Jurkat, Clone E6-1 (cell line): Measurements from ENCODE around the gene TACO1.

ENCODE experiments used
- DNase-seq: peaks from one replicate; pipeline ENCODE4 v3.0.0-alpha.2; 2011; ENCODE audit warnings: low read depth, low spot score
- H3K4me3 ChIP-seq: 2 replicates; pipeline ENCODE4 v1.5.1; 2011; ENCODE audit warnings: mild to moderate bottlenecking, low read length, control low read depth, moderate library complexity

TACO1 gene

DNA sequence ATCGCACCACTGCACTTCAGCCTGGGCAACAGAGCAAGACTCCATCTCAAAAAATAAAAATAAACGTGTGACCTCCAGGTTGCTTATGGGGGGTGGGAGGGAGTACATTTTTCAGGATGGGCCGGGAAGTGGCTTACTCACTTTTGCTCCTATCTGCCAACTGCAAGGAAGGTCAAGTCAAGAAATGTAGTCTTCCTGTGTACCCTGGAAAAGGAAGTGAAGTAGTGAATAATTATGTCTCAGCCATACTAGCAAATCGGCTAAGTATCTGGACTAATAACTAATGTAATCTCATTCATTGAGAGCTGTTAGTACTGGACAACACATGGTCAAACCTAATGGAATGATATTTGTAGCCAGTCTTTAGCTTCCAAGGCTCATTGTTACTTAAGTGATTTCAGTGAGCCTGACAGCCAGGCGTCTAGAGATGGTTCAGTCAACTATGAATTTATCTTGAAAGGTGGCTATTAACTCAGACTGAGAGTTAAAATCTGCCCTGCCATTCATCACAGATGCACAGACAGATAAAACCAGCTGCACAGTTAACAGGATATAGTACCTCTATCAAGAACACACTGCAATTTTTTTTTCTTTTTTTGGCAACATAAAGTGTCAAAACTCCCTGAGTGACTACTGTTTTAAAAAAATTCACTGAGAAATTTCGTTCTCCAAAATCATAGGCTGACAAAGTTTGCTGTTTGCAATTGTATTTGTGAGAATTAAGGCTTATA, 3.7 kb upstream of the TACO1 start:
- H3K4me3 ChIP-seq = no peak overlapping the region
- peak; percentile 73 for DNase-seq

DNA sequence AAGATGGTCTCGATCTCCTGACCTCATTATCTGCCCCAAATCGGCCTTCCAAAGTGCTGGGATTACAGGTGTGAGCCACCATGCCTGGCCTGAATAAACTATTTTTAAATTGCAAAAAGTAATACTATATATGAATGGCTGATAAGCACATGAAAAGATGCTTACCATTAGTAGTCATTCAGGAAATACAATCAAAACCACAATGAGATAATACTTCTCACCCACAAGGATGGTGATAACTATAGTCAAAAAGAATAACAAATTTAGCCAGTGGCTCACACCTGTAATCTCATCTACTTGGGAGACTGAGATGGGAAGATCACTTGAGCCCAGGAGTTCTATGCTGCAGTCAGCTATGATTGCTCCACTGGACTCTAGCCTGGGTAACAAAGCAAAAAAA, 2.4 kb upstream of the TACO1 start:
- no peak overlapping the region for H3K4me3 ChIP-seq
- no peak for DNase-seq

DNA sequence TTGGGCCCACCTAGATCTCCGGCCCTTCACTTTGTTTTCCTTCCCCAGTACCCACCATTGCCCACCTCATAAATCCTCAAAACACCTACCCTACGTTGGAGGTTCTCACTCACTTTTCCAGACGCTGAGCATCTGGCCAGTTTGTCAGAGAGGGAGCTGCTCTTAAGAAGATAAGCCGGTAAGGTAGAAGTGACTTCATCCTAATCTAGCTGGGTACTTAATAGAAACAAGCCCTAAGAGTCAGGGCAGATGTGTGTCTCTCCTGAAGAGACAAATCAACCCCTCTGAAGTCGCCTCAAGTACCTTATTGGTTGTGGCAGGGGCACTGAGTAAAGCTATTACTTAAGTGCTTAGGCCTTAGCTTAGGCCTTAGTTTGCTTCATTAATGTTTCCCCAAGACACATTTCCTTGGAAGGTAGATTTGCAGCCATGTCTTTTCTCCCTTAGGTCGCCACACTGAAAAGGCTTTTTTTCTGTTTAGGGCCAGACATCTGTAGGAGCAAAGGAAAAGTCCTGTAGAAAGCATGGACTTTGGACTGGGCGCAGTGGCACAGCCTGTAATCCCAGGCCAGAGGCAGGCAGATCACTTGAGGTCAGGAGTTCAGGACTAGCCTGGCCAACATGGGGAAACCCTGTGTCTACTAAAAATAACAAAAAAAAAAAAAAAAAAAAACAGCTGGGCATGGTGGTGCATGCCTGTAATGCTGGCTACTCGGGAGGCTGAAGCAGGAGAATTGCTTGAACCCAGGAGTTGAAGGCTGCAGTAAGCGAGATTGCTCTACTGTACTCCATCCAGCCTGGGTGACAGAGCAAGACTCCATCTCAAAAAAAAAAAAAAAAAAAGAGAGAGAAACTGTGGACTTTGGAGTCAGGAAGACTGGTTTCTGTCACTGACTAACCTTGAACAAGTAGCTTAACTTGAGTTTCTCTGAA, 1.0 kb downstream of the TACO1 start:
- peak overlapping the region; percentile 92 for H3K4me3 ChIP-seq
- no peak for DNase-seq

DNA sequence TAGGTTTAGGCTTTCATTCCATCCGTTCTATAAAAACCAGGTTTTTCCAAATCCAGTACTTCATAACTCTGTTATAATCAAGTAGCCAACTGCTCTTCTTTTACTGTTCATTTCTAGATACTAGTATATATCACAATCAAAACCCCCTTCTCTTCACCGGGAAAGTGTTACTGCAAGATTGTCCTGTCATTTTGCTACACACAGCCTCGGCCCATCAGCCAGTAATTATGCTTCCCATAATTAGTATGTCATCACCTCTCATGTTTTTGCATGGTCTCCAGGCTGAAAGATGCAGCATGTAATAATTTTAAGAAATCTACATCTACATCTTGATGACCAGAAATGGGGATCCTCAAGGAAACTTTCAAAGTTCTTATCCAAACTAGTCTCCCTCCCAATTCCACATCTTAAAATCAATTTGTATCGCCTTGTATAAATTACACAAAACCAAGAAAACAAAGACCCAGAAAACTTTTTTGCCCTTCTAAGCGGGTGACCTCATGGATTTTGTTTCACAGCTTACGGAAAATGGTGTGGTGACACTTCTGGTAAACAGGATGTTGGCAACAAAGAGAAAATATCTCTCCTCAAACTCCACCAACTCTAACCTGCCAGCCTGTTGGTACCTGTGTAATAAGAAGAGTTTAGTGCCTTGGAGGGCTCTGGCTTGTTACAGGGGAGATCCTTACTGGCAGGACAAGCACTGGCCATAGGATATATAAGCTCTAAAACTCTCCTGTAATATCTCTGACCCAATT, 9.3 kb downstream of the TACO1 start:
- H3K4me3 ChIP-seq = no peak overlapping the region
- DNase-seq = no peak

DNA sequence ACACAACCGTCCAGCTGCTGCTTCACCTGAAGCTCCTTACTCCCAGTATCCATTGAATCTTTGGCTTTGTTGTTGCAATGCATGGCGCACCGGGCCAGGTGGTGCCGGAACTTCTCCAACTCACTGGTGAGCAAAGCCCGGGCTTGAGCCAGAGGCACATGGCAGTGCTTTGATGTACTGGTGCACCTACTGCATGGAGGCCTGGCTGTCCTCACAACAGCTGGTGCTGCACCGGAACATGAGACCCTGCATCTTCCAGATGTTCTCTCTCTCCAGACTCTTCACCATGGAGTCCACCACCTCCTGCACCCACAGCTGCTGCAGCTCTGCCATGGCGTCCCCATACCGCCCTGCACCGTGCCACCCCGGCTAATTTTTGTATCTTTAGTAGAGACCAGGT, 10.2 kb downstream of the TACO1 start:
- DNase-seq = no peak

DNA sequence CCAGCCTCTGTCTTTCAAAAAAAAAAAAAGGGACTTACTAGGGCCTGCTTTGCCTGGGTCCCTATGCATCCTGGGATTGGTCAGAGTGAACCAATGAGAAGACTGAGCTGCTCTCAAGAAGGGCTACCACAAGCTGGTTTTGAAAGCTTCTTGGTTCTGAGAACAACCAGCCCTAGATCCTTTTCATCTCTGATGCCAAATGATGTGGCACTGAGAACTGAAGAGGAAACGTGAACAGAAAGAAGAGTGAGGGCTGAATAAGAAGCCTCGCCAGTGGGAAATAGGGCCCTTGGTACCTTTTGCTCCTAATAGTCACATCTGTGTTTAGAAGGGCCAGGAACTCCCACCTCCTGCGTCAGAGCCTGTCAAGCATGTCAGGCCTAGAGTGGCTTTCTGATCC, 10.7 kb downstream of the TACO1 start:
- H3K4me3 ChIP-seq = no peak overlapping the region
- no peak for DNase-seq

More for the DNA sequence above, 10.2 kb downstream of the TACO1 start:
- H3K4me3 ChIP-seq = no peak overlapping the region

DNA sequence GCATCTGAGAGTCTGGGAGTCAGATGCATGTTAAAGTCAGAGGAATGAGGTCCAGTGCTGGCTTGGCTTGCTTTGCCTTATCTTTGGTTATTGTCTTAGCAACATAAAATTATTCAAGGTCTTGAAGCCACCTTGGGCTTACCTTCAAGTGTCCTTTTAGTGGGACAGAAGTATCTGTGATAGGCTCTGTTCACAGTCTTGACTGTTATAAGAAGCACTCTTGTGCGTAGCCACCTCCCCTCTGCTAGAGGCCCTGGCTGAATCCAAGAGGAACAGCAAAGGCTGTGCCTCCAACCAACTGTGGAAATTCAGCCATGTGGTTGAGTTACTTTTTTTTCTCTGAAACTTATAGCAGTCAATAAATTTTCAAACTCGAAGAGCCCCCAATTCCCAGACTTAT, 13.0 kb downstream of the TACO1 start:
- no peak overlapping the region for H3K4me3 ChIP-seq
- no peak for DNase-seq

DNA sequence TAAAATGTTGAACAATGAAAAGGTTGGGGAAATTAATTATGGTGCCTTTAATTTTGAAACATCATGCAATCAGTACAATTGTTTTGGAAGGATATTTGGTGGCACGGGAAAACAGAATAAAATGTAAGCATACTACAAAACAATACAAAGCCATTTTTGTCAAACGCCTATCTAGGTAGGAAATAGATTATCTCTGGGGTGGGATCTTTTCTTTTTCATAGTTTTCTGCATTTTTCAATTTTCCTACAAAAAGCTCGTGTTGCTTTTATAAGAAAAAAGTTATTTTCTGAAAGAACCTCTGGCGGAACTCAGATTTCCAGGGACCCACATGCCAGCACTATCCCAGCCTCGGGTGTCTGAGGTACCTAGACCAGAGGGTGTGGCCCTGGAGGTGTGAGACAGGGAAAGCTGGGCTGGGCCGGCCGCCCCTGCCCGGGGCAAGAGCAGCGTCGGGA, 20.6 kb downstream of the TACO1 start:
- no peak for DNase-seq
- peak overlapping the region; percentile 72 for H3K4me3 ChIP-seq

DNA sequence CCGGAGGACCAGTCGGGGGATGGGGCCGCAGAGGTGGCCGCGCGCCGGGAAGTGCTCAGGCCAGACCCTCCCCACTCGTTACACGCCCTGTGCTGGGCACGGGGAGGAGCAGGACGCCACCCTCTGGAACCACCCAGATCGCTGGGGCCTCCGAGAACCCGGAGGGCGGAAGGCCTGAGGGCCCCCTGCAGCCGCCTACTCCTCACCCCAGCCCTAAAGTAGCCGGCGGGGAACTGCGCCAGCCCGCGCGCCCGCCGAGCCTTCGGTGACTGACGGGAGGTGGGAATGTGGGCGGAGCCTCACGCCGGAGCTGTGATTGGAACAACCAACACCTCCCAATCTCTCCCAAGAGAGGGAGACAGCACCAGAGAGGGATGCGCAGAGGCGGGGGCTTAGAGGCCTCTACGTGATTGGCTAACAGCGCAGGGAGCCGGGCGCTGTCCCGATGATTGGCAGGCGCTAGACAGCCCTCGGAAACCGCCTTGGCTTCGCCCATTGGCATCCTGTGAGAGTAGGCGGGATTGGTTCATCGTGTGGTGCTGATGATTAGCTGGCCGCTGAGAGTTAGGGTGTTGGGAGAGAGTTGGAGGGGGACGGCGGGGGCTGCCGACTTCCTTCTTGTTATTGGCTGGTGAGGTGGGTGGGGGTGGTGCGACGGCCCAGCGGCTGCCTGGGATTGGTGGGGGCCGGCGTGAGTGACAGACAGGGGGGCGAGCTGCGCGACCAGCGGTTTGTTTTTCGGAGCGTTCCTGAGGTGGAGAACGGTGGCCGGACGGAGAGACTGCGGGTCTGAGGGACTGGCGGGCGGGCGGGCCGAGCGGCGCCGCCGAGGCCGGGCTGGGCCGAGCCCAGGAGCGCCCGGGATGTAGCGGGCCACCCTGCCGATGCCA, 21.2 kb downstream of the TACO1 start, which contains the start of gene MAP3K3:
TSS of gene MAP3K3 (plus strand) at position 734 of the 890 bp plus-strand sequence. CDS start 343 bp downstream, outside the sequence.
- H3K4me3 ChIP-seq = peak within 1 kb of the TSS; percentile 72
- peak; percentile 100 for DNase-seq

DNA sequence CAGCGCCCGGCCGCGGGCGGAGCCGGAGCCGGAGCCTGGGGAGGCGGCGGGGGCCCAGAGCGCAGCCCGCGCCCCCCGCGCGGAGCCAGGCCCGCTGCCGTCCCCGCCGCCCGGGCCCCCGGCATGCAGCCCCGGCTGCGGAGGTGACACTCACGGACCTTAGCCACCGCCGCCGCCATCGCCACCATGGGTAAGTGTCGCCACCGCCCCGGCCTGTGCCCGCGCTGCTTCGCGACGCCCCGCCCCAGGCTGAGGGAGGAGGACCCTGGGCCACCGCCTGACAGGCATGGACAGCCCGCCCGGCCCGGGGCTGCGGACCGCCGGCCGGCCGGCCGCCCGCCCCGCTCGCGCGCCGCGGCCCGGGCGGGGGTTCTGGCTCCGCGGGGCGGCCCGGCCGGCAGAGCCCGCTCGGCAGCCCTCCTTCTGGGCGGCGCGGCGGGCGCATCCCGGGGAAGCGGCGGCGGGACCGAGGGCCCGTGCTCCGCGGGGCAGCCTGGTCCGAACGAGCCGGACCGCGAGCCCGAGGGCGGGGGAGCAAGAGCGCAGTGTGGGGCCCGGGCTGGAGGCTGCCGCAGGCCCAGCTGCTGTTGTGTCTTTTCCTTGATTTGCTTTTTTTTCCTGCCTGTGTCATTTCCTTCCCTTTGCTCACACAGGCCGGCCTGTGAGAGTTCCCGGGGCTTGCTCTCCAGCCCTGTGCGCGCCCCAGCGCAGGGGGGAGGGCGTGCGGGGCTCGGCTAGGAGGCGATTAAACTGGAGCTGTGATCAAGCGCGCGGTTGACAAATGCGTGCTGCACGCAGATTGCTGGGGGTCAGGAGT, 22.1 kb downstream of the TACO1 start:
- DNase-seq = no peak
- peak overlapping the region; percentile 72 for H3K4me3 ChIP-seq

DNA sequence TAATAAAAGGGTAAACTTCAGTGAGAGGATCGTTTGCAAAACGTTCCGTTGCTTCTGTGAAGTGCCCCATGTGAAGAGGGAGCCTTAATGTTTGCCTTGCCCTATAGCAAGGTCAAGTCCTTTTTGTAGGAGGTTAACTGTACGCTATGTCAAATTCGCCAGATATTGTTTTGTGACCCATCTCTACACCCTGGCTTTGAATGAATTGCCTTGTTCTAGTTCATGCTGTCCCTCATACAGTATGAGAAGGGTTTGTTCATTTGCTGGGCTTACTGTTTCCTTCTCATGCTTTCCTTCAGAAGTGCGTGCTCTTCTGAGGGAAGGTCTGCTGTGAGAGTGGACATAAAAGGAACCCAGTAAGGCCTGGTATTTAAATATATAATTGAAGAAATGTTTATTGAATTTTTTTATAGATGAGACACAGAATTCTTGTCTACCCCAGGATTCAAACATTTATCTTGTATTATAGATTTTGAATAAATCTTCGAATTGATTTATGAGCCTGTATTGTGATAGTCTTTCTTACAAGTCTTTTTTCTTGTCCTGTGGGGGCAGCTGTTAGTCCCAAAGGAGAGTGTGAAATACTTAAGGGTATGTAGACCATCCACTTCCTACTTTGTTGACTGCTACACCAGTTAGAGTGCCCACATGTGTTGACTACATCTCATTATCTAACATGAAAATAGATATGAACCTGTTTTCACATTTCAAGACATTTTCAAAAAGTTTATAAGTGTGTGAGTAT, 23.3 kb downstream of the TACO1 start:
- H3K4me3 ChIP-seq = peak overlapping the region; percentile 72
- DNase-seq = no peak

DNA sequence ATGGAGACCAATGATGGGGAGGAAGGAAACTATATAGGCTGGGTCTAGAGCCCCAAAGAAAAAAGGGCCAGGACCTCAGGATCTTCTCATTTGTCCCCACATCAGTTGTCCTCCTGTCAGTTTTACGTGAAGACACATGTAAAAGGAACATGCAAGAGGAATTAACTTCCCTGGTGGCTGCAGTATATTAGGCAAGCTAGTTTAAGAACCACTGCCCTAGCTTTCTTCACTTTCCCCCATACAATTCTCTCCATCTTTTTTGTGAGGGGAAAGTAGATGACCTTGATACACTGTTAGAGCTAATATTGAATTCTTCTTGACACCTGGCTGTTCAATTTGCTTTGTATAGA, 23.8 kb downstream of the TACO1 start:
- no peak overlapping the region for H3K4me3 ChIP-seq
- DNase-seq = no peak

DNA sequence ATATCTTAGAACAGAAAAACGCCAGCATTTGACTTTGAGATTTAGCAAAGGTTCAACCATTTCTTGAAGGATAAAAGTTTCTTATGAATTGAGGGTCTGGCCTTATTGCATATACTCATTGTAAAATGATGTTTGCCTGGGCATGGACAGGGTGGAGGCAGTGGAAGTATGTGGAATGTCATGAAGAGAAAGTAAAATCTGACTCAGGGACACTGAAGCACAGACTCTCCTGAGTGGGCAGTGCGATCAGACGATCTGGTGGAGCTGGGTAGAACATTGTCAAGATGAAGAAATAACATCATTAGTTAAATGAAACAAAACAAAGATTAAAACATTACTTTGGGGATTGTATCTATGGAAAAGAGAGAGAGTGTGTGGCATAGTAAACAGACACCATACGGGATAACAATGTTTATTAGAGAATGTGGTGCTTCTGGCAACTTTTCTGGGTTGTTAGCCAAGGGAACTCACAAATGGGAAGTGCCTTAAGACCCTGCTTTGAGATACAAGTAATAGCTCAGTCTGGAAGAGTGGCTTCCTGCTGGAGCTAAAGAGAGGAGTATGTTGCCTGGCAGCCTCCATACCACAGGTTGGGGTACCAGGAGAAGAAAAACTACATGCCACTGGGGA, 26.0 kb downstream of the TACO1 start:
- no peak overlapping the region for H3K4me3 ChIP-seq
- DNase-seq = no peak

DNA sequence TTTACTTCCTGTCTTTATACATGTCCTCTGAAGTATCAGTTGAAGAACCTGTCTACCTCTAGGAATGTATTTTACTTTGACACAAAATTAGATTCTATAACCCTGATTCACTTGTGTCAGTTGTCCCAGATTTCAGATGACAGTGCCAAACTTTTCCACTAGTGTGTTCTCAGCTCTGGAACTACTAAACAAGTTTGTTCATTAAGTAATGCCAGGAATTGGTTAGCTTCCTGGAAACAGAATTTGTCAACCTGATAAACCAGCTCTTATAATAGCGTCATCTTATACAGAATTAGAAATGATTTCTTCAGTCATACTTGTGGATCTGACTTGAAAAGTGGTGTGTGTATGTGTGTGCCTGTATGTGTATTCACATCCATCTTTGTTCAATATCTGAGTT, 28.9 kb downstream of the TACO1 start:
- no peak overlapping the region for H3K4me3 ChIP-seq
- DNase-seq = no peak

DNA sequence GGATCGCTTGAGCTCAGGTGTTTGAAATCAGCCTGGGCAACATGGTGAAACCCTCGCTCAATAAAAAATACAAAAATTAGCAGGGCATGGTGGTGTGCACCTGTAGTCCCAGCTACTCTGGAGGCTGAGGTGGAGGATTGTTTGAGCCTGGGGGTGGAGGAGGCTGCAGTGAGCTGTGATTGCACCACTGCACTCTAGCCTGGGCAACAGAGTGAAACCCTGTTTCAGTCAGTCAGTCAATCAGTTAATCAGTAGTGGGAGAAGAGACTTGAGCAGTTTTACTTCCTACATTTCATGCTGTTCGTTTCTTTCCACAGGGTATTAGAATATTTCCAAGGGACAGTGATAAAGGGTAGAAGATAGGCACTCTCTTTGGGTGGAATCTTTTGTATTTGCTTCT, 30.4 kb downstream of the TACO1 start:
- no peak overlapping the region for H3K4me3 ChIP-seq

DNA sequence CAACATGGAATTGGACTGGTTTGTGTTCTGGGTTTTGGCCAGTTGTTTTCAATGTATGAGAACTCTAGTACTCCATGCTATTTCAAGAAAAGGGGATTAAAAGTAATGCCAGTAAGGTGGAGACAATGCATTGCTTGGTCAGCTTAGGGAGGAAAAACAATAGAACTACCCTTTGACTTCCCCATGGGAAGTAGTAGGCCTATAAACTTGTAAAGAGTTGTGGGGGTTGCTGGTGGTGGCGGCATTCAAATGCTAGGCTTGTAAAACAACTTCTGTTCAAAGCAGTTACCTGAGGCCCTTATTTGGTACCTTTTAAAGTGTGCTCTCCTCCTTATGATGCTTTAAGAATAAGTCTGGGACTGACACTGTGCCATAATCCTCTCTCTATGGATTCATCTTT, 30.9 kb downstream of the TACO1 start:
- no peak overlapping the region for H3K4me3 ChIP-seq
- DNase-seq = no peak

More for the DNA sequence above, 30.4 kb downstream of the TACO1 start:
- no peak for DNase-seq

DNA sequence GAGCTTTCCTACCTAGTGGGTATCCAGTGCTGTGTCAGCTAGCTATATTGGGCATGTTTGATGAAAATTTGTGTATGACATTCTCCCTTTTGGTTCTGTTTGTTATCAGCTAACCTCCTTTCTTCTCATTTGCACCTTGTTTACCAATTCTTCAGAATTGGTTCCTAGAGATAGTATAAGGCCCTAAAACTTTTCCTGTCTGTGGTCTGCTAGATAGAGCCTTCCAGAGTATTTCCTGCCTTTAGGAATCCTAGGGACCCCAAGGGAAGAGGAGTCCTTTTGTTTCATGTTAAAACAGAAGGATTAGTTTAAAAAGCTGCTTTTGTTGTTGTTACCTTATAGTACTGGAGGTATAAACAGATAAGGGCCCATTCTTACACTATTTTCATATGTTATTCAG, 33.0 kb downstream of the TACO1 start:
- DNase-seq = no peak
- no peak overlapping the region for H3K4me3 ChIP-seq
